ENCODE measurements around the gene COCH. TPM values are rescaled to one million over a fixed set of nuclear protein-coding genes. Genes with fewer than 3 reads are reported as not detected.

Gene COCH
- total RNA-seq, 1 donor from 2014 or later: 0.60 TPM

DNA sequence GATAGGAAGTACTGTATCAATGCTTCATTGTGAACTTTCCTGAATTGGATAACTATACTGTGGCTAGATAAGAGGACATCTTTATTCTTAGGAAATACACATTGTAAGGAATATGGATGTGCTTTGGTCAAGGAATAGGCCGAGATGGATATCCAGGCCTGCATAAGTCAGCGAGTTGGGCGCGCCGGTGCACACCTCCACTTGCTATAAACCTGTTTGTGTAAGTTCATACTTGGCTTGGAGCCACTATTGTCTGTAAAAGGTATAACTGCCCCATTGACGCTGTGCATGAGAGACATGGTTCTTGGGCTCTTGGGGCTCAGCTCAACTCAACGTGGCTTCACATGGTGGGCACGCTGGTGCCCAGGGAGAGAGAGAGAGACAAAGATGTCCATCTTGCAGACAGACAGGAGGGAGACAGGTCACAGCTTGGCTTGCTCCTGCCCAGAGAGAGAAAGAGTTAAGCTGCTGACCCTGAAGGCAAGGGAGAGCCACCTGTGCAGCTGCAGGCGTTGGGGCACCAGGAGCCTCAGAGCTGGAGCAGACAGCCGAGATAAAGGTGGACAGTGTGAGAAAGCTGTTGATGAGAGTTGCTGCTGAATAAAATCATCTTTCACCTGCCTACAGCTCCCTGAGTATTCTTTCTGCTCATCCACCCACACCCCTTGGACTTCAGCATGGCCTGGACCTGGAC lies 34.1 kb upstream of the COCH start:
- H3K4me3 ChIP-seq: no peak overlapping the region
- intact Hi-C loops (cut with micrococcal nuclease): no loop called here
- no peak for DNase-seq
- H3K4me1 ChIP-seq: no peaks in the 10 kb centered on the region
- H3K27me3 ChIP-seq (ENCODE audit: low read depth): no peaks in the 10 kb centered on the region
- no peaks in the 10 kb centered on the region for H3K36me3 ChIP-seq
- TF ChIP-seq, protein P1, sequence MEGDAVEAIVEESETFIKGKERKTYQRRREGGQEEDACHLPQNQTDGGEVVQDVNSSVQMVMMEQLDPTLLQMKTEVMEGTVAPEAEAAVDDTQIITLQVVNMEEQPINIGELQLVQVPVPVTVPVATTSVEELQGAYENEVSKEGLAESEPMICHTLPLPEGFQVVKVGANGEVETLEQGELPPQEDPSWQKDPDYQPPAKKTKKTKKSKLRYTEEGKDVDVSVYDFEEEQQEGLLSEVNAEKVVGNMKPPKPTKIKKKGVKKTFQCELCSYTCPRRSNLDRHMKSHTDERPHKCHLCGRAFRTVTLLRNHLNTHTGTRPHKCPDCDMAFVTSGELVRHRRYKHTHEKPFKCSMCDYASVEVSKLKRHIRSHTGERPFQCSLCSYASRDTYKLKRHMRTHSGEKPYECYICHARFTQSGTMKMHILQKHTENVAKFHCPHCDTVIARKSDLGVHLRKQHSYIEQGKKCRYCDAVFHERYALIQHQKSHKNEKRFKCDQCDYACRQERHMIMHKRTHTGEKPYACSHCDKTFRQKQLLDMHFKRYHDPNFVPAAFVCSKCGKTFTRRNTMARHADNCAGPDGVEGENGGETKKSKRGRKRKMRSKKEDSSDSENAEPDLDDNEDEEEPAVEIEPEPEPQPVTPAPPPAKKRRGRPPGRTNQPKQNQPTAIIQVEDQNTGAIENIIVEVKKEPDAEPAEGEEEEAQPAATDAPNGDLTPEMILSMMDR (IDR thresholded peaks at IDR 0.05; ENCODE audit: borderline replicate concordance): no peak
- H3K27ac ChIP-seq (replicated peaks): no peak overlapping the region
- H3K9me3 ChIP-seq (replicated peaks): no peaks in the 10 kb centered on the region

GRCh38 chr14:30842431-30842830 lies 31.9 kb upstream of the COCH start:
- intact Hi-C loops (cut with micrococcal nuclease): no loop called here
- H3K9me3 ChIP-seq (replicated peaks): no peaks in the 10 kb centered on the region
- no peak overlapping the region for H3K27ac ChIP-seq (replicated peaks)
- TF ChIP-seq, protein P1 (IDR thresholded peaks at IDR 0.05; ENCODE audit: borderline replicate concordance): no peak
- DNase-seq: no peak
- H3K36me3 ChIP-seq: no peaks in the 10 kb centered on the region
- H3K4me3 ChIP-seq: no peak overlapping the region
- H3K4me1 ChIP-seq: no peaks in the 10 kb centered on the region
- H3K27me3 ChIP-seq (ENCODE audit: low read depth): no peaks in the 10 kb centered on the region

- Histone ChIP-seq H3K27me3 (ENCODE audit: low read depth) (peaks cover 24% of the 10 kb centered on the region), H3K36me3 (no peaks in the 10 kb centered on the region), H3K9me3 (replicated peaks) (no peaks in the 10 kb centered on the region), H3K27ac (replicated peaks) (no peak overlapping the region), H3K4me3 (no peak overlapping the region), H3K4me1 (no peaks in the 10 kb centered on the region)
- intact Hi-C loops (cut with micrococcal nuclease): no loop called here
- TF ChIP-seq, protein P1 (IDR thresholded peaks at IDR 0.05; ENCODE audit: borderline replicate concordance): no peak
- DNase-seq: no peak
Observed at GRCh38 chr14:30848449-30849240, 25.7 kb upstream of the COCH start.

DNA sequence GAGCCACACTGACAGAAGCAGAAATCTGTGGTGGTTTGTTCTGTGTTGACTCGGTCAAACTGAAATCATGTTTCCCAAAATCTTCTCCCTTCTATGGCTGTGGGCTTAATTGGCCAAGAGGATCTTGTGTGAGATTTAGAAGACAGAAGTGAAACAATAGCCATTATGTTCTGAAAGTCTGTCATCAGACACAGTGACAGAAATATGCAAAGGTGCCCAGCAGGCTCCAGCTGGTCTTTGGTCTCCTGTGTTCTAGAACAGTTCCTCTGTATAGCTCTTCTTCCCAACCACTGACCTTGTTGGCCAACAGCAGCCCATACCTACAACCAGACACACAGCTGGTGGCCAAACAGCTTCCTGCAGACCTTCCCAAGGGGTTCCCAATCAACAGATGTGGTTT lies 25.0 kb upstream of the COCH start:
- no peaks in the 10 kb centered on the region for H3K36me3 ChIP-seq
- TF ChIP-seq, protein P1 (IDR thresholded peaks at IDR 0.05; ENCODE audit: borderline replicate concordance): no peak
- intact Hi-C loops (cut with micrococcal nuclease): no loop called here
- no peaks in the 10 kb centered on the region for H3K4me1 ChIP-seq
- DNase-seq: no peak
- no peak overlapping the region for H3K4me3 ChIP-seq
- peaks cover 24% of the 10 kb centered on the region for H3K27me3 ChIP-seq (ENCODE audit: low read depth)
- H3K9me3 ChIP-seq (replicated peaks): no peaks in the 10 kb centered on the region
- no peak overlapping the region for H3K27ac ChIP-seq (replicated peaks)

GRCh38 chr14:30849983-30850382 lies 24.4 kb upstream of the COCH start:
- no peak overlapping the region for H3K4me3 ChIP-seq
- H3K27ac ChIP-seq (replicated peaks): no peak overlapping the region
- no peaks in the 10 kb centered on the region for H3K36me3 ChIP-seq
- H3K4me1 ChIP-seq: no peaks in the 10 kb centered on the region
- TF ChIP-seq, protein P1 (IDR thresholded peaks at IDR 0.05; ENCODE audit: borderline replicate concordance): no peak
- no peak for DNase-seq
- H3K9me3 ChIP-seq (replicated peaks): no peaks in the 10 kb centered on the region
- H3K27me3 ChIP-seq (ENCODE audit: low read depth): peaks cover 24% of the 10 kb centered on the region
- intact Hi-C loops (cut with micrococcal nuclease): no loop called here
